GM18498 (cell line): ENCODE results near the gene PPIL1.
A peak's percentile ranks its signal among the peaks of the same experiment; 100 is the strongest.
"Not testable (repeated sequence)": the region's sequence is repeated elsewhere in the genome, so short reads cannot be mapped to it uniquely, and the experiment has no call there.

Experiments used
- ATAC-seq: cut with Tn5 transposase; IDR thresholded peaks from one replicate; pipeline ENCODE4 v1.9.1; 2021; ENCODE audit warnings: mild to moderate bottlenecking, moderate library complexity; ENCODE audit not compliant: unreplicated experiment

The PPIL1 gene

DNA sequence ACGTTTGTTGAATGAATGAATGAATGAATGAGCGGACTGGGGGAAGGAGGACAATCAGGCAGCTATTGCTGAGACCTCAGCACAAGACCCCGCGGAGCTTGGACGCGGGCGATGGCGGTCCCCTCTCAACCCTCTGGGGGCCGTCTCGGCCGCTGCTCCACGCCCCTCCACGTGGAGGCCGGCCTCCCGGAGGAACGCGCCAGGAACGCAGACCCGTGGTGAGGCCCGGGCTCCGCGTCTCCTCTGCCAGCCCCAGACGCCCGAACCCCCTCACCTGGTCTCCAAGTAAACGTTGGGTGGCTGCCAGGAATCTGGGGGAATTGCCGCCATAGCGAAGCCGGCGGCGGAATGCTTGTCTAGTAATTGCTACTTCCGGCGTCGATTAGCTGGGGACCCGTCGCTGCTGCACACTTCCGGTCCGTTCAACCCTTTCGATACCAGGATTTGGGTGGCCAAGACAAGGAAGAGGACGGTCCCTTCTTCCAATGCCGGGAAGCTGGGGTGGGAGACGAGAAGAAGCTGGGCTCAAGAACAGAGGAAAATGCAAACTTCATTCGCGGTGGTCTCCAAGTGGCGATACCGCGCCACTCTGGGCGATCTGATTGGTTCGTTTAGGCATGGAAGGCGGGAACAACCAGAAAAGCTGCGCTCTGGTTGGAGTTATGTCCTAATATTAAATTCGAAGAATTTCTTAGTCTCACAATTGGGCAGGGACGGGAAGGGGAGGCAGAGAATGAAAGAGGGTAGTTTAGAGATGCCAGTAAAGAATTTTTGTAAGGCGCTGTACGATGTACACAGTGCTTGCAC, at the start of gene PPIL1:
PPIL1 (minus strand) TSS at position 361 of the 807 bp plus-strand sequence; CDS start at position 330, 31 bp downstream.
- peak; percentile 82 for ATAC-seq

GRCh38 chr6:36924131-36924530, 49.5 kb upstream of the PPIL1 start:
- ATAC-seq: no peak

GRCh38 chr6:36920546-36920945, 45.9 kb upstream of the PPIL1 start:
- no peak for ATAC-seq

GRCh38 chr6:36920049-36920448, 45.4 kb upstream of the PPIL1 start:
- no peak for ATAC-seq

GRCh38 chr6:36917541-36918193, 43.1 kb upstream of the PPIL1 start:
- no peak for ATAC-seq

DNA sequence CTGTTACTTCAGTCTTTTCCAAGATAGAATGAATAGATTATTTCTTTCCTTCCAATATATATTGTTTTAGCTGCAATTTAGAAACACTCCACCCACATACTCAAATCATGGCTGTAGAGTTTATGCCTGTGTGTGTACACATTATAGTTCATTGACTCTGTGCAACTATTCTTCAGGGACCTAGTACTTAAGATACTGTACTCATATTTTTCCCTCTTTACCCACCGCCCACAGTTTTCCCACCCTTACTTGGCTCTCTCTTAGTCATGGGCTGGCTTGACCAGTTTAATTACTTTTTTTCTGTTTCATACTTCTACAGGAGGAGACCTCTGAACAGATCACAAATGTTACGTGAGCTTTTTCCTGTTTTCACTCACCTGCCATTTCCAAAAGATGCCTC, 41.5 kb upstream of the PPIL1 start:
- ATAC-seq: no peak

- ATAC-seq: no peak
Measured at GRCh38 chr6:36915599-36915998, 41.0 kb upstream of the PPIL1 start.

DNA sequence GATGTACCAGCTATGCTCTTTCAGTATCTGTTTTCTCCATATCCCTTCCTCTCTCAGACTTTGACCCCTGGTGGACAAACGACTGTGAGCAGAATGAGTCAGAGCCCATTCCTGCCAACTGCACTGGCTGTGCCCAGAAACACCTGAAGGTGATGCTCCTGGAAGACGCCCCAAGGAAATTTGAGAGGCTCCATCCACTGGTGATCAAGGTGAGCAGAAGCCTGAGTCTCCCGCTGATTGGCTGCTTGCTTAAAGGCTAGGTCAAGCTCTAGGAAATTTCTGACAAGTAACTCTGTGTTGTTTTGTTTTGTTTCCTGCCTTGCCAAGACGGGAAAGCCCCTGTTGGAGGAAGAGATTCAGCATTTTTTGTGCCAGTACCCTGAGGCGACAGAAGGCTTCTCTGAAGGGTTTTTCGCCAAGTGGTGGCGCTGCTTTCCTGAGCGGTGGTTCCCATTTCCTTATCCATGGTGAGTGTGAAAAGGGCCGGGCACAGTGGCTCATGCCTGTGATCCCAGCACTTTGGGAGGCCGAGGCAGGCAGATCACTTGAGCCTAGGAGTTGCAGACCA, 39.7 kb upstream of the PPIL1 start:
- no peak for ATAC-seq

DNA sequence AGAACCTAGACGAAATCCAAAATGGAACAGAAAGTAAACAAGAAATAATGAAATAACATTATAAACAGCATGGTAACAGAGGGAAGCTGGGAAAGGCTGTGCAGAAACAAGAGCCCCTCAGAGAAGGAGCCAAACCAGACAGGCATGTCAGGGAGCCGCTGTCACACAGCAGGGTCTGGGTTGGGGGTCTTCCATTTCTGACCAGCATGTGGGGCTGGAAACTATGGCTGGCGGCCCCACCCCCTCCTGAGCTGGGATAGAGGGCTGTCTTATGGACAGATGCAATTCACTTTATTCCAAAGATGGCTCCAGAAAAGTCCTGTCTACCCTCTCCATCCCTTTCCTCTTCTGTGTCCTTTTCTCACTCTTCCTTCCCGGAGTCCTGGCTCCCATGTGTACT, 38.5 kb upstream of the PPIL1 start:
- ATAC-seq: peak; percentile 13

DNA sequence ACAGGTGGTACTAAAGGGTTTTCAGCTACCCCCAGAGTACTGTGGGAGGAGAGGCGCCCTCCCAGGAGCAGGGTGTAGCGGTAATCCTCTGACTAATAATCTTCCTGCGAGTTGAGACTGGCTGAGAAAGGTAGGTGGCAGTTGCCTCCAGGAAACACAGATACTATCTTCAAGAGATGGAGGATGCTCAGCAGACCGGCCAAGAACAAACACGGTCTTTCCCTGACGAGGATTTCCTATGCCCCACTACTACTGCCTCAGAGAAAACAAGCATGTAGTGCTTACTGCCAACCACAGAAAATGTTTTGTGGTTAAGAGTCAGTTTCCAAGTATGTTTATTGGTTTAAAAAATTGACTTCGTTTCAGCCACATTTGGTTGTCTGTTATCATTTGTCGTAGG, 38.0 kb upstream of the PPIL1 start:
- peak; percentile 97 for ATAC-seq

DNA sequence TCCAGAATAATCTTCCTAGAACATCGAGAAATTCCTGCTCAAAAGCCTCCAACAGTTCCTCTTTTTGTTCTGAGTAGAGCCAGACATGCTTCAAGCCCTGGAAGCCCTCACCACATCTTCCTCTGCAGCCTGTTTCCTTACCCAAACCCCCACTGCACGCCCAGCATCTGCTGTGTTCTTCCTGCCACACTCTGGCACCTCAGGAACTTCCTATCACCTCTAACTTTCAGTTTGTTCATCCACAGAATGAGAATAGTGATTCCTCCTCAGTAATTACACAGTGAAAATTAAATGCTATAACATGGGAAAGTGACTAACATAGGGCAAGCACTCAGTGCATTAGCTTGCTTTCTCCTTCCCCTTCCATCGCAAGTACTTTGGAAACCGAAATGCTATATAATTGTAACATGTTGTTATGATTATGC, 37.4 kb upstream of the PPIL1 start:
- peak; percentile 26 for ATAC-seq

DNA sequence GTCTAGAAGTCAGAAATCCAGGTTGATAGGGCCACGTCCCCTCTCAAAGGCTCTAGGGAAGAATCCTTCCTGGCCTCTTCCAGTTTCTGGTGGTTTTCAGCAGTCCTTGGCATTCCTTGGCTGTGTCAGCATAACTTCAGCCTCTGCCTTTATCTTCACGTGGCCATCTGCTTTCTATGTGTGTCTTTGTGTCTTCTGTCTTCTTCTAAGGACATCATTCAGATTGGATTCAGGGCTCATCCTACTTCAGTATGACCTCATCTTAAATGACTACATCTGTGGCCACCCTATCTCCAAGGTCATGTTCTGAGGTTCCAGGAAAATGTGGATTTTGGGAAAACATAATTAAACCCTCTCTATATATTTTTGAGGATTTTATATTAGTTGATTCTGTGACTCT, 34.1 kb upstream of the PPIL1 start:
- no peak for ATAC-seq

DNA sequence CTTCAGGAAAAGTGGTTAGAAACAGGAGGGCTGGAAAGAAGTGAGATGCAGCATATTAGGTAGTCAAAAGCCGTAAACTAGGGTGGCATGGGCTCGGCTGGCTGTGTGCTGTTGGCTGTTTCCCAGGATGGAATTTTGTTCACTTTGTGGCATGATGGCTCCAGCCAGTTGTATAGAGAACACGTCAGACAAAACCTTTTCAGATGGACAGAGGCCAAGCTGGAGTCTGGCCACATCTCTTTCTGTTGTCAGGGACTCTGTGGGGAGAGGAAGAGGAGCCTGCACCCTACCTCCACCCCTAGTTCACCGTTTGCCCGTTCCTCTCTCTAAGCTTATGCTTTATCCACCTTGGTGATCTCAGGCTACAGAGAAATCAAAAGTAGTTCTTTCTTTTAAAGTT, 33.2 kb upstream of the PPIL1 start:
- no peak for ATAC-seq

GRCh38 chr6:36906539-36907325, 32.1 kb upstream of the PPIL1 start:
- ATAC-seq: no peak

- no peak for ATAC-seq
Measured at GRCh38 chr6:36904851-36905393, 30.3 kb upstream of the PPIL1 start.

DNA sequence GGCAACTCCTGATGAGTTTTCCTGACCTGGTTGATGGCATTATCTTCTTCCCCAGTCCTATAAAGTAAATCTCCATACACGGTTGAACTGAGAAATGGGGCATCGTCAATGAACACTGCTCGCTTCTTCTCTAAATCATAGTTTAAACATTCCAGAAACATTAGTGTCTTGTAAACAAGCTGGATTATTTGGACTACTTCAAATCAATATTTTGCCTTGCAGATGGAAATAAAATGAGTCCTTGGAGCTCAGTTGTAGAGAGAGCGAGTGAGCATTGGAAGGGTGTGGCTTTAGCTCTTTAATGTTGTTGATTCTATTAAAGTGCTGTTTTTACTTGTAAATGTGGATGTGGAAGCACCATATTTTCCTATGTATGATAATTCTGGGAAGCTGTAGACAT, 29.5 kb upstream of the PPIL1 start:
- ATAC-seq: no peak

DNA sequence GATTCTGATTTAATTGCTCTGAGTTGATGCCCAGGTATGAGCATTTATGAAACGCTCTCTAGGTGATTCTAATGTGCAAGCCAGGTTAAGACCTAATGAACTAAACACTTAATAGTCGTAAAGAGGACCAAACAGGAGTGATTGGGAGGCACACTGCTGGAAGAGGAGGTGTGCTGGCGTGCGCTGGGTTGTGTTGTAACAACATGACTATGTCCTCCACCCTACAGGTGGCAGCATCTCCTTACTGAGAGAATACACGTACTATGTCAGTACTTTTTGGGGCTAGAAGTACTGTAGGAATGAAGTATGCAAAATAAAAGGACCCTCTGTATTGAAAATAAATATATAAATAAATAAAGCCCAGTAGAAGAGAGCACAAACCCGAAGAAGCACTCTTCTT, 23.0 kb upstream of the PPIL1 start:
- ATAC-seq: no peak

GRCh38 chr6:36893976-36894932, 19.7 kb upstream of the PPIL1 start:
- ATAC-seq: no peak

GRCh38 chr6:36891153-36891552, 16.6 kb upstream of the PPIL1 start:
- ATAC-seq: not testable (repeated sequence)

DNA sequence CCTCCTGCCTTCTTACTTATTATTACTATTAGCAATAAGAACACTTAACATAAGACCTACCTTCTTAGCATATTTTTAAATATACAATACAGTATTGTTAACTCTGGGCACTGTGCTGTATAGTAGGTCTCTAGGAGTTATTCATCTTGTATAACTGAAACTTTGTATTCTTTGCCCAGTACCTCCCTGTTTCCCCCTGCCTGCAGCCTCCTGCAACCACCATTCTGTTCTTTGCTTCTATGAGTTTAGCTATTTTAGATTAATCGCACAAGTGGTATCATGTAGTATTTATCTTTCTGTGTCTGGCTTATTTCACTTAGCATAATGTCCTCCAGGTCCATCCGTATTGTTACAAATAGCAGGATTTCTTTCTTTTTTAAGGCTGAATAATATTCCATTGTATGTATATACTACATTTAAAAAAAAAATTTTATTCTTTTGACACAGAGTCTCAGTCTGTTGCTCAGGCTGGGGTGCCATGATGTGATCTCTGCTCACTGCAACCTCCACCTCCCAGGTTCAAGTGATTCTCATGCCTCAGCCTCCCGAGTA, 15.6 kb upstream of the PPIL1 start:
- no peak for ATAC-seq
